Measurements from ENCODE around the gene MTERF1. TPM values are rescaled to one million over a fixed set of nuclear protein-coding genes. Genes with fewer than 3 reads are reported as not detected.

The MTERF1 gene
- total RNA-seq, 1 experiment from 2014 or later = 8.2 TPM

- no peaks in the 10 kb centered on the region; the same call in 1 of the 2 replicates for H3K27me3 ChIP-seq (ENCODE audit: control insufficient read depth, insufficient read depth, low read length)
- no peaks in the 10 kb centered on the region for H3K36me3 ChIP-seq (replicated peaks; ENCODE audit: control insufficient read depth, insufficient read depth, low read length)
- H3K4me3 ChIP-seq (ENCODE audit: insufficient read depth, low read depth, low read length) = no peak overlapping the region
- no peak for DNase-seq
Observed at GRCh38 chr7:91827169-91827568, 53.3 kb downstream of the MTERF1 start.

GRCh38 chr7:91826377-91826776 is 54.1 kb downstream of the MTERF1 start:
- H3K4me3 ChIP-seq (ENCODE audit: insufficient read depth, low read depth, low read length) = no peak overlapping the region
- DNase-seq = no peak
- no peaks in the 10 kb centered on the region; the same call in 1 of the 2 replicates for H3K27me3 ChIP-seq (ENCODE audit: control insufficient read depth, insufficient read depth, low read length)
- H3K36me3 ChIP-seq (replicated peaks; ENCODE audit: control insufficient read depth, insufficient read depth, low read length) = no peaks in the 10 kb centered on the region

GRCh38 chr7:91824201-91824600 is 56.3 kb downstream of the MTERF1 start:
- no peaks in the 10 kb centered on the region for H3K36me3 ChIP-seq (replicated peaks; ENCODE audit: control insufficient read depth, insufficient read depth, low read length)
- no peaks in the 10 kb centered on the region for H3K27me3 ChIP-seq (ENCODE audit: control insufficient read depth, insufficient read depth, low read length)
- no peak for DNase-seq
- H3K4me3 ChIP-seq (ENCODE audit: insufficient read depth, low read depth, low read length) = no peak overlapping the region

Other genes starting within 250 kb of the MTERF1 start
- 9.5 and 16.3 TPM in 2 replicates for gene AKAP9, start 60.2 kb upstream of the MTERF1 start, total RNA-seq (2014; rRNA removed; shearing (Covaris generic))

Measured in H7 (cell line).